HepG2 (cell line): ENCODE results near the gene HYCC1. TPM values are rescaled to one million over a fixed set of nuclear protein-coding genes. Genes with fewer than 3 reads are reported as not detected.

Experiments
- CCAR2 ChIP-seq: fragments of 200-400 bp; formaldehyde crosslinking; optimal IDR thresholded peaks from 2 replicates; pipeline ENCODE3; 2018; ENCODE audit warnings: low read depth, mild to moderate bottlenecking, low read length, moderate library complexity
- DR1 ChIP-seq: sonication (generic); formaldehyde crosslinking; IDR thresholded peaks from 2 replicates; pipeline ENCODE4 v1.8.0; 2021; ENCODE audit warnings: mild to moderate bottlenecking, missing genetic modification reagents, inconsistent platforms
- MIER3 ChIP-seq: IDR thresholded peaks from 2 replicates; pipeline ENCODE4 v1.6.1; 2016; ENCODE audit warnings: missing compliant biosample characterization, borderline replicate concordance
- MTF2 ChIP-seq: sonication (generic); formaldehyde crosslinking; IDR thresholded peaks from 2 replicates; pipeline ENCODE4 v1.5.0; 2020; ENCODE audit warnings: missing genetic modification reagents, borderline replicate concordance
- NPAS2 ChIP-seq: sonication (generic); formaldehyde crosslinking; IDR thresholded peaks from 2 replicates; pipeline ENCODE4 v1.8.0; 2022; ENCODE audit warnings: mild to moderate bottlenecking, missing genetic modification reagents, borderline replicate concordance
- ONECUT2 ChIP-seq: sonication (generic); formaldehyde crosslinking; IDR thresholded peaks from 2 replicates; pipeline ENCODE4 v1.4.0; 2020; ENCODE audit warnings: missing genetic modification reagents
- SP2 ChIP-seq: sonication (generic); formaldehyde crosslinking; IDR thresholded peaks from 2 replicates; pipeline ENCODE4 v1.5.1; 2020; ENCODE audit warnings: mild to moderate bottlenecking, missing genetic modification reagents
- ZFAT ChIP-seq: sonication (generic); formaldehyde crosslinking; conservative IDR thresholded peaks from 2 replicates; pipeline ENCODE4 v1.8.1; 2023; ENCODE audit warnings: missing genetic modification reagents, inconsistent platforms
- ZMAT3 ChIP-seq: sonication (generic); formaldehyde crosslinking; conservative IDR thresholded peaks from 2 replicates; pipeline ENCODE4 v1.7.0; 2021; ENCODE audit warnings: missing genetic modification reagents
- ZNF264 ChIP-seq: sonication (generic); formaldehyde crosslinking; IDR thresholded peaks from 2 replicates; pipeline ENCODE4 v1.4.0; 2020; ENCODE audit warnings: missing genetic modification reagents
- ZNF34 ChIP-seq: sonication (generic); formaldehyde crosslinking; IDR thresholded peaks from 2 replicates; pipeline ENCODE4 v1.4.0; 2020; ENCODE audit warnings: mild to moderate bottlenecking, missing genetic modification reagents, borderline replicate concordance
- ZNF773 ChIP-seq: sonication (generic); formaldehyde crosslinking; IDR thresholded peaks from 2 replicates; pipeline ENCODE4 v1.4.0; 2020; ENCODE audit warnings: missing genetic modification reagents, borderline replicate concordance
- ZSCAN29 ChIP-seq: sonication (generic); formaldehyde crosslinking; conservative IDR thresholded peaks from 2 replicates; pipeline ENCODE4 v1.4.0; 2020; ENCODE audit warnings: mild to moderate bottlenecking, missing genetic modification reagents
- polyA plus RNA-seq, 8 experiments: library from polyadenylated mRNA; depleted of rRNA in 3 of 8; stranded (reverse) in 7 of 8; unstranded in 1 of 8; fragments of >200 nt; fragmentation: Illumina TruSeq in 4 of 8; extraction: Trizol in 4 of 8; gene quantifications; 2 replicates each; pipeline versions ENCODE4 v1.2.1 to v1.2.3, GENCODE V29; 2011 to 2016; ENCODE audit warnings: low read depth in 4 of 8, missing spikeins in 1 of 8, mixed read lengths in 1 of 8; ENCODE audit not compliant: insufficient read depth in 1 of 8
- total RNA-seq, 5 experiments: library from RNA; depleted of rRNA; stranded (reverse); fragments of >200 nt; fragmentation: Illumina TruSeq; extraction: Trizol; gene quantifications; 2 replicates each; pipeline ENCODE4 v1.2.3, GENCODE V29; 2016; ENCODE audit warnings: low read depth in 1 of 5
- TF ChIP-seq, protein P1 (sequence below): sonication (generic); formaldehyde crosslinking; IDR thresholded peaks from 2 replicates; pipeline ENCODE4 v1.8.0; 2022; ENCODE audit warnings: mild to moderate bottlenecking, missing genetic modification reagents, moderate library complexity
- TF ChIP-seq, protein P2 (sequence below): sonication (generic); formaldehyde crosslinking; IDR thresholded peaks from 2 replicates; pipeline ENCODE4 v1.5.0; 2020; ENCODE audit warnings: mild to moderate bottlenecking, missing genetic modification reagents
- TF ChIP-seq, protein P3 (sequence below): sonication (generic); formaldehyde crosslinking; IDR thresholded peaks from 2 replicates; pipeline ENCODE4 v1.5.1; 2020; ENCODE audit warnings: mild to moderate bottlenecking, missing genetic modification reagents, borderline replicate concordance
- TF ChIP-seq, protein P4 (sequence below): sonication (generic); formaldehyde crosslinking; IDR thresholded peaks from 2 replicates; pipeline ENCODE4 v1.5.0; 2020; ENCODE audit warnings: missing genetic modification reagents
- TF ChIP-seq, protein P5 (sequence below): sonication (generic); formaldehyde crosslinking; IDR thresholded peaks from 2 replicates; pipeline ENCODE4 v1.4.0; 2020; ENCODE audit warnings: missing genetic modification reagents
- TF ChIP-seq, protein P6 (sequence below): fragments of 450-650 bp; IDR thresholded peaks from 2 replicates; pipeline ENCODE4 v1.6.1; 2017

The HYCC1 gene
- total and polyA plus RNA-seq, 2 of the 13 experiments (the other 11 are each of a cell fraction or from before 2014, with no cell fraction given): 9.5 to 41.8 TPM

DNA sequence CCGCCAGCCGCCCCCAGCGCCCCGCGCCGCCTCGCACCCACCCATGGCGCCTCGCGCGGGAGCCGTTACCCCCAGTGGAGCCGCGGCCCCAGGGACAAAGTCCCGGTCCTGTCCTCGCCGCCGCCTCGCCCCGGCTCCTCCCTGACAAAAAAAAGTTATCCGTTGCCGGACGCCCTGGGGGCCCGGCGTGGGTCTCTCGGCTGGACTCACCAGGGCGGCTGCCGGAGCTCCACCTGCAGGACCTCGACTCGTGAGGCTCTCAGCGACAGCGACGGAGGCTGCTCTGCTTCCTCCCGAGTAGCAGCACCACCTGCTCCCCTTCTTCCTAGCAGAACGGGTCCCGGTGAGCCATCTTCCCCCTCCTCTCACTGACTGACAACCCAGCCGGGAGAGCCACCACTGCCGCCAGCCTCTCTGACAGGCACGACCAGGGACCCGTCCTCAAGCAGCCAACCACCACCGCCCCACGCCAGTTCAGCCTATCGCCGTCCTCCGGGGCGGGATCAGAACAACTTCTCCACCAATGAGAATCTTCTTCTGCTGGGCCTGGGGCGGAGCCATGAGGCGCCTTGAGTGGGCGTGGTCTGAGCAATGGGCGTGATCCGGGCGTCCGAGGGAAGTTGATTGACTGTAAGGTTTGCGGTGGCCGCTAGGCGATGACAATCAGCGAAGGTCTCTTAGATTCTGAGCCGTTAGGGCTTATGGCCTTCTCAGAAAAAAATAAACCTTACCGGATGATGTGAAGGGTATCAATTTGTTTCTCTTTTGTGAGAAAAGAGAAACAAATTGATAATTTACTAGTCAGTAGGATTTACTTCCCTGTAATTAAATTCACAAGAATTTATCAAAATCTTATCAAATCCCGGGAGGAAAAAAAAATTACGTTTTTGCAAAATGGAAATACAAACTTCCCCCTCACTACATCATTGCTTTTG lies at the start of gene HYCC1 (continued):
- TF ChIP-seq, protein P1, sequence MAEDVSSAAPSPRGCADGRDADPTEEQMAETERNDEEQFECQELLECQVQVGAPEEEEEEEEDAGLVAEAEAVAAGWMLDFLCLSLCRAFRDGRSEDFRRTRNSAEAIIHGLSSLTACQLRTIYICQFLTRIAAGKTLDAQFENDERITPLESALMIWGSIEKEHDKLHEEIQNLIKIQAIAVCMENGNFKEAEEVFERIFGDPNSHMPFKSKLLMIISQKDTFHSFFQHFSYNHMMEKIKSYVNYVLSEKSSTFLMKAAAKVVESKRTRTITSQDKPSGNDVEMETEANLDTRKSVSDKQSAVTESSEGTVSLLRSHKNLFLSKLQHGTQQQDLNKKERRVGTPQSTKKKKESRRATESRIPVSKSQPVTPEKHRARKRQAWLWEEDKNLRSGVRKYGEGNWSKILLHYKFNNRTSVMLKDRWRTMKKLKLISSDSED (CRISPR knock-in tag): no peak
- 0 out of 2 replicates have a peak, but pooled peaks have one; percentile 45 for TF ChIP-seq ZMAT3 (CRISPR knock-in tag)
- TF ChIP-seq CCAR2: no peak
- TF ChIP-seq, protein P2, sequence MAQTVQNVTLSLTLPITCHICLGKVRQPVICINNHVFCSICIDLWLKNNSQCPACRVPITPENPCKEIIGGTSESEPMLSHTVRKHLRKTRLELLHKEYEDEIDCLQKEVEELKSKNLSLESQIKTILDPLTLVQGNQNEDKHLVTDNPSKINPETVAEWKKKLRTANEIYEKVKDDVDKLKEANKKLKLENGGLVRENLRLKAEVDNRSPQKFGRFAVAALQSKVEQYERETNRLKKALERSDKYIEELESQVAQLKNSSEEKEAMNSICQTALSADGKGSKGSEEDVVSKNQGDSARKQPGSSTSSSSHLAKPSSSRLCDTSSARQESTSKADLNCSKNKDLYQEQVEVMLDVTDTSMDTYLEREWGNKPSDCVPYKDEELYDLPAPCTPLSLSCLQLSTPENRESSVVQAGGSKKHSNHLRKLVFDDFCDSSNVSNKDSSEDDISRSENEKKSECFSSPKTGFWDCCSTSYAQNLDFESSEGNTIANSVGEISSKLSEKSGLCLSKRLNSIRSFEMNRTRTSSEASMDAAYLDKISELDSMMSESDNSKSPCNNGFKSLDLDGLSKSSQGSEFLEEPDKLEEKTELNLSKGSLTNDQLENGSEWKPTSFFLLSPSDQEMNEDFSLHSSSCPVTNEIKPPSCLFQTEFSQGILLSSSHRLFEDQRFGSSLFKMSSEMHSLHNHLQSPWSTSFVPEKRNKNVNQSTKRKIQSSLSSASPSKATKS: no peak
- peak; percentile 65; the same call in 1 of the 2 replicates for TF ChIP-seq DR1 (CRISPR knock-in tag)
- no peak for TF ChIP-seq NPAS2 (CRISPR knock-in tag)
- TF ChIP-seq ZFAT (CRISPR knock-in tag): no peak
- no peak for TF ChIP-seq ZNF34 (CRISPR knock-in tag)
- TF ChIP-seq MIER3 (CRISPR knock-in tag): peak; percentile 44; the same call in 1 of the 2 replicates
- TF ChIP-seq, protein P3, sequence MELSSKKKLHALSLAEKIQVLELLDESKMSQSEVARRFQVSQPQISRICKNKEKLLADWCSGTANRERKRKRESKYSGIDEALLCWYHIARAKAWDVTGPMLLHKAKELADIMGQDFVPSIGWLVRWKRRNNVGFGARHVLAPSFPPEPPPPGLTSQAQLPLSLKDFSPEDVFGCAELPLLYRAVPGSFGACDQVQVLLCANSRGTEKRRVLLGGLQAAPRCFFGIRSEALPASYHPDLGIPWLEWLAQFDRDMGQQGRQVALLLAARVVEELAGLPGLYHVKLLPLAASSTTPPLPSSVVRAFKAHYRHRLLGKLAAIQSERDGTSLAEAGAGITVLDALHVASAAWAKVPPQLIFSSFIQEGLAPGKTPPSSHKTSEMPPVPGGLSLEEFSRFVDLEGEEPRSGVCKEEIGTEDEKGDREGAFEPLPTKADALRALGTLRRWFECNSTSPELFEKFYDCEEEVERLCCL (CRISPR knock-in tag): no peak
- no peak for TF ChIP-seq ONECUT2 (CRISPR knock-in tag)
- TF ChIP-seq, protein P4, sequence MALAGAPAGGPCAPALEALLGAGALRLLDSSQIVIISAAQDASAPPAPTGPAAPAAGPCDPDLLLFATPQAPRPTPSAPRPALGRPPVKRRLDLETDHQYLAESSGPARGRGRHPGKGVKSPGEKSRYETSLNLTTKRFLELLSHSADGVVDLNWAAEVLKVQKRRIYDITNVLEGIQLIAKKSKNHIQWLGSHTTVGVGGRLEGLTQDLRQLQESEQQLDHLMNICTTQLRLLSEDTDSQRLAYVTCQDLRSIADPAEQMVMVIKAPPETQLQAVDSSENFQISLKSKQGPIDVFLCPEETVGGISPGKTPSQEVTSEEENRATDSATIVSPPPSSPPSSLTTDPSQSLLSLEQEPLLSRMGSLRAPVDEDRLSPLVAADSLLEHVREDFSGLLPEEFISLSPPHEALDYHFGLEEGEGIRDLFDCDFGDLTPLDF (CRISPR knock-in tag): 0 out of 2 replicates have a peak, but pooled peaks have one; percentile 40
- TF ChIP-seq MTF2: 0 out of 2 replicates have a peak, but pooled peaks have one; percentile 59
- TF ChIP-seq, protein P5, sequence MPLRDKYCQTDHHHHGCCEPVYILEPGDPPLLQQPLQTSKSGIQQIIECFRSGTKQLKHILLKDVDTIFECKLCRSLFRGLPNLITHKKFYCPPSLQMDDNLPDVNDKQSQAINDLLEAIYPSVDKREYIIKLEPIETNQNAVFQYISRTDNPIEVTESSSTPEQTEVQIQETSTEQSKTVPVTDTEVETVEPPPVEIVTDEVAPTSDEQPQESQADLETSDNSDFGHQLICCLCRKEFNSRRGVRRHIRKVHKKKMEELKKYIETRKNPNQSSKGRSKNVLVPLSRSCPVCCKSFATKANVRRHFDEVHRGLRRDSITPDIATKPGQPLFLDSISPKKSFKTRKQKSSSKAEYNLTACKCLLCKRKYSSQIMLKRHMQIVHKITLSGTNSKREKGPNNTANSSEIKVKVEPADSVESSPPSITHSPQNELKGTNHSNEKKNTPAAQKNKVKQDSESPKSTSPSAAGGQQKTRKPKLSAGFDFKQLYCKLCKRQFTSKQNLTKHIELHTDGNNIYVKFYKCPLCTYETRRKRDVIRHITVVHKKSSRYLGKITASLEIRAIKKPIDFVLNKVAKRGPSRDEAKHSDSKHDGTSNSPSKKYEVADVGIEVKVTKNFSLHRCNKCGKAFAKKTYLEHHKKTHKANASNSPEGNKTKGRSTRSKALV: no peak
- TF ChIP-seq, protein P6, sequence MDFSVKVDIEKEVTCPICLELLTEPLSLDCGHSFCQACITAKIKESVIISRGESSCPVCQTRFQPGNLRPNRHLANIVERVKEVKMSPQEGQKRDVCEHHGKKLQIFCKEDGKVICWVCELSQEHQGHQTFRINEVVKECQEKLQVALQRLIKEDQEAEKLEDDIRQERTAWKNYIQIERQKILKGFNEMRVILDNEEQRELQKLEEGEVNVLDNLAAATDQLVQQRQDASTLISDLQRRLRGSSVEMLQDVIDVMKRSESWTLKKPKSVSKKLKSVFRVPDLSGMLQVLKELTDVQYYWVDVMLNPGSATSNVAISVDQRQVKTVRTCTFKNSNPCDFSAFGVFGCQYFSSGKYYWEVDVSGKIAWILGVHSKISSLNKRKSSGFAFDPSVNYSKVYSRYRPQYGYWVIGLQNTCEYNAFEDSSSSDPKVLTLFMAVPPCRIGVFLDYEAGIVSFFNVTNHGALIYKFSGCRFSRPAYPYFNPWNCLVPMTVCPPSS: no peak
- no peak for TF ChIP-seq ZSCAN29
- peak; percentile 98 for TF ChIP-seq SP2 (CRISPR knock-in tag)
- TF ChIP-seq ZNF264 (CRISPR knock-in tag): peak; percentile 95
- no peak for TF ChIP-seq ZNF773 (CRISPR knock-in tag)
